Activated CD4-positive, alpha-beta memory T cell treated with anti-CD3 and anti-CD28 coated beads for 36 hours (primary cell): ENCODE data around the gene TPD52L1. TPM values are rescaled to one million over a fixed set of nuclear protein-coding genes. Genes with fewer than 3 reads are reported as not detected.

Experiments
- CTCF ChIA-PET: fragments of 350-600 bp; sonication (Branson Sonifier 250); formaldehyde crosslinking; loops from one replicate; lab custom pipeline; 2021; ENCODE audit warnings: antibody characterized with exemption, inconsistent platforms; lab: Charles Lee
- POLR2A ChIA-PET: fragments of 350-600 bp; sonication (Branson Sonifier 250); formaldehyde crosslinking; loops from one replicate; lab custom pipeline; 2021; ENCODE audit warnings: antibody characterized with exemption; lab: Charles Lee
- DNase-seq: peaks from one replicate; pipeline ENCODE4 v3.0.0-alpha.2; 2020
- H3K27ac Mint-ChIP-seq: one replicate; pipeline ENCODE4 v1.8.0; 2021; ENCODE audit warnings: mixed read lengths
- H3K27me3 Mint-ChIP-seq: one replicate; pipeline ENCODE4 v1.8.0; 2021; ENCODE audit warnings: mixed read lengths
- H3K36me3 Mint-ChIP-seq: one replicate; pipeline ENCODE4 v1.8.0; 2021; ENCODE audit warnings: mixed read lengths
- H3K4me1 Mint-ChIP-seq: one replicate; pipeline ENCODE4 v1.8.0; 2021; ENCODE audit warnings: low read depth, mixed read lengths
- H3K4me3 Mint-ChIP-seq: one replicate; pipeline ENCODE4 v1.8.0; 2021; ENCODE audit warnings: mild to moderate bottlenecking, mixed read lengths
- H3K9me3 Mint-ChIP-seq: one replicate; pipeline ENCODE4 v1.8.0; 2021; ENCODE audit warnings: mixed read lengths
- intact Hi-C: fragments of 100-400 bp; cut with micrococcal nuclease; formaldehyde crosslinking; loops from one replicate; pipeline ENCODE4 v1.15.1; 2023
- total RNA-seq, 2 experiments: library from RNA; stranded (reverse); gene quantifications; one replicate each; pipeline ENCODE4 v1.2.3, GENCODE V29; 2021

Gene TPD52L1
- total RNA-seq, 2 experiments from 2014 or later, result 1.3 to 1.4 TPM

GRCh38 chr6:125253881-125254280 is 100.3 kb downstream of the TPD52L1 start:
- Mint-ChIP-seq H3K27me3 (peaks cover under 1% of the 10 kb centered on the region), H3K36me3 (no peaks in the 10 kb centered on the region), H3K9me3 (no peaks in the 10 kb centered on the region), H3K4me3 (no peak overlapping the region), H3K27ac (no peak overlapping the region), H3K4me1 (no peaks in the 10 kb centered on the region)
- intact Hi-C loops, result no loop called here
- CTCF ChIA-PET, result no interaction called here
- POLR2A ChIA-PET, result no interaction called here
- no peak for DNase-seq

- Mint-ChIP-seq H3K4me3 (no peak overlapping the region), H3K36me3 (no peaks in the 10 kb centered on the region), H3K27me3 (no peaks in the 10 kb centered on the region), H3K9me3 (no peaks in the 10 kb centered on the region), H3K4me1 (no peaks in the 10 kb centered on the region), H3K27ac (no peak overlapping the region)
- DNase-seq, result no peak
- intact Hi-C loops, result no loop called here
- ChIA-PET CTCF (no interaction called here), POLR2A (no interaction called here)
Measured at GRCh38 chr6:125254321-125254720, 100.7 kb downstream of the TPD52L1 start.

GRCh38 chr6:125255201-125255600 is 101.6 kb downstream of the TPD52L1 start:
- intact Hi-C loops, result no loop called here
- ChIA-PET CTCF (no interaction called here), POLR2A (no interaction called here)
- Mint-ChIP-seq H3K4me1 (no peaks in the 10 kb centered on the region), H3K36me3 (no peaks in the 10 kb centered on the region), H3K9me3 (no peaks in the 10 kb centered on the region), H3K27ac (no peak overlapping the region), H3K27me3 (no peaks in the 10 kb centered on the region), H3K4me3 (no peak overlapping the region)
- no peak for DNase-seq

- H3K4me3 Mint-ChIP-seq, result no peak overlapping the region
- H3K36me3 Mint-ChIP-seq, result no peaks in the 10 kb centered on the region
- no peak overlapping the region for H3K27ac Mint-ChIP-seq
- no peaks in the 10 kb centered on the region for H3K27me3 Mint-ChIP-seq
- no peak for DNase-seq
- no peaks in the 10 kb centered on the region for H3K4me1 Mint-ChIP-seq
- H3K9me3 Mint-ChIP-seq, result no peaks in the 10 kb centered on the region
- intact Hi-C loops, result no loop called here
- ChIA-PET POLR2A (interaction anchor here (0.6 kb wide), 1 partner anchor 33 kb away, joined by 3 read pairs; no protein-coding TSS in a partner anchor), CTCF (no interaction called here)
Measured at GRCh38 chr6:125257351-125257750, 103.8 kb downstream of the TPD52L1 start.

GRCh38 chr6:125258651-125259353 is 105.2 kb downstream of the TPD52L1 start:
- DNase-seq, result no peak
- Mint-ChIP-seq H3K4me1 (no peaks in the 10 kb centered on the region), H3K9me3 (no peaks in the 10 kb centered on the region), H3K27me3 (no peaks in the 10 kb centered on the region), H3K4me3 (no peak overlapping the region), H3K27ac (no peak overlapping the region), H3K36me3 (no peaks in the 10 kb centered on the region)
- ChIA-PET POLR2A (no interaction called here), CTCF (no interaction called here)
- intact Hi-C loops, result no loop called here

GRCh38 chr6:125259354-125259736 is 105.8 kb downstream of the TPD52L1 start:
- Mint-ChIP-seq H3K36me3 (no peaks in the 10 kb centered on the region), H3K9me3 (no peaks in the 10 kb centered on the region), H3K4me1 (no peaks in the 10 kb centered on the region), H3K27ac (no peak overlapping the region), H3K4me3 (no peak overlapping the region), H3K27me3 (no peaks in the 10 kb centered on the region)
- intact Hi-C loops, result no loop called here
- ChIA-PET CTCF (no interaction called here), POLR2A (no interaction called here)
- no peak for DNase-seq

GRCh38 chr6:125262016-125263013 is 108.7 kb downstream of the TPD52L1 start:
- Mint-ChIP-seq H3K36me3 (no peaks in the 10 kb centered on the region), H3K27ac (no peak overlapping the region), H3K4me1 (no peaks in the 10 kb centered on the region), H3K4me3 (no peak overlapping the region), H3K9me3 (no peaks in the 10 kb centered on the region), H3K27me3 (no peaks in the 10 kb centered on the region)
- CTCF ChIA-PET, result no interaction called here
- intact Hi-C loops, result no loop called here
- DNase-seq, result no peak
- POLR2A ChIA-PET, result no interaction called here

- Mint-ChIP-seq H3K4me1 (no peaks in the 10 kb centered on the region), H3K9me3 (no peaks in the 10 kb centered on the region), H3K27me3 (no peaks in the 10 kb centered on the region), H3K27ac (no peak overlapping the region), H3K36me3 (no peaks in the 10 kb centered on the region), H3K4me3 (no peak overlapping the region)
- intact Hi-C loops, result no loop called here
- POLR2A ChIA-PET, result no interaction called here
- no peak for DNase-seq
- CTCF ChIA-PET, result no interaction called here
Measured at GRCh38 chr6:125264476-125264875, 110.9 kb downstream of the TPD52L1 start.

- no peak overlapping the region for H3K4me3 Mint-ChIP-seq
- H3K4me1 Mint-ChIP-seq, result no peaks in the 10 kb centered on the region
- no peak for DNase-seq
- no peaks in the 10 kb centered on the region for H3K27me3 Mint-ChIP-seq
- intact Hi-C loops, result no loop called here
- peaks cover 14% of the 10 kb centered on the region for H3K36me3 Mint-ChIP-seq
- H3K27ac Mint-ChIP-seq, result no peak overlapping the region
- POLR2A ChIA-PET, result no interaction called here
- no peaks in the 10 kb centered on the region for H3K9me3 Mint-ChIP-seq
- CTCF ChIA-PET, result no interaction called here
Measured at GRCh38 chr6:125267806-125268523, 114.4 kb downstream of the TPD52L1 start.

GRCh38 chr6:125268765-125269164 is 115.2 kb downstream of the TPD52L1 start:
- Mint-ChIP-seq H3K27ac (no peak overlapping the region), H3K36me3 (peaks cover 22% of the 10 kb centered on the region), H3K4me3 (no peak overlapping the region), H3K4me1 (no peaks in the 10 kb centered on the region), H3K27me3 (no peaks in the 10 kb centered on the region), H3K9me3 (no peaks in the 10 kb centered on the region)
- intact Hi-C loops, result no loop called here
- POLR2A ChIA-PET, result no interaction called here
- CTCF ChIA-PET, result no interaction called here
- no peak for DNase-seq

GRCh38 chr6:125269328-125269985 is 115.9 kb downstream of the TPD52L1 start:
- intact Hi-C loops, result no loop called here
- Mint-ChIP-seq H3K4me1 (no peaks in the 10 kb centered on the region), H3K27me3 (no peaks in the 10 kb centered on the region), H3K4me3 (no peak overlapping the region), H3K36me3 (peaks cover 28% of the 10 kb centered on the region), H3K9me3 (no peaks in the 10 kb centered on the region), H3K27ac (no peak overlapping the region)
- POLR2A ChIA-PET, result no interaction called here
- CTCF ChIA-PET, result no interaction called here
- no peak for DNase-seq

- Mint-ChIP-seq H3K4me3 (no peak overlapping the region), H3K27ac (no peak overlapping the region), H3K27me3 (no peaks in the 10 kb centered on the region), H3K9me3 (no peaks in the 10 kb centered on the region), H3K36me3 (peaks cover 35% of the 10 kb centered on the region), H3K4me1 (no peaks in the 10 kb centered on the region)
- CTCF ChIA-PET, result no interaction called here
- intact Hi-C loops, result no loop called here
- no peak for DNase-seq
- POLR2A ChIA-PET, result no interaction called here
Measured at GRCh38 chr6:125270380-125270779, 116.8 kb downstream of the TPD52L1 start.
